Gastroesophageal sphincter (tissue), 3 donors: ENCODE measurements around the gene RFT1.

Experiments used
- CTCF ChIP-seq, 4 experiments: fragments of 200-600 bp in 2 of 4; fragments of 450-650 bp in 2 of 4; sonication (generic) in 1 of 4; IDR thresholded peaks; one replicate each; pipeline ENCODE4 v1.5.1; 2017 to 2019; ENCODE audit warnings: antibody characterized with exemption in 4 of 4, mild to moderate bottlenecking in 2 of 4, moderate library complexity in 2 of 4
- POLR2AphosphoS5 ChIP-seq: sonication (generic); formaldehyde crosslinking; IDR thresholded peaks from one replicate; pipeline ENCODE4 v1.6.1; 2017; ENCODE audit warnings: antibody characterized with exemption

GRCh38 chr3:53109190-53109589 is 21.0 kb downstream of the RFT1 start:
- TF ChIP-seq CTCF (IDR thresholded peaks at IDR 0.05) (no peak), POLR2AphosphoS5 (no peak)
